T1000 (cell line): ENCODE results near the gene PRKCE.

Source experiments
- DNase-seq: peaks from one replicate; lab custom pipeline; 2025; ENCODE audit warnings: mixed read lengths; lab: John Stamatoyannopoulos, UW

The PRKCE gene

GRCh38 chr2:46077522-46078107, 426.1 kb downstream of the PRKCE start:
- no peak for DNase-seq

- DNase-seq, result no peak
Measured at GRCh38 chr2:46079985-46080560, 428.6 kb downstream of the PRKCE start.

GRCh38 chr2:46082531-46083485, 431.3 kb downstream of the PRKCE start:
- peak; percentile 62 for DNase-seq

GRCh38 chr2:46086578-46087070, 435.1 kb downstream of the PRKCE start:
- no peak for DNase-seq

- DNase-seq, result no peak
Measured at GRCh38 chr2:46087492-46087891, 436.0 kb downstream of the PRKCE start.

- DNase-seq, result no peak
Measured at GRCh38 chr2:46091004-46091403, 439.5 kb downstream of the PRKCE start.

GRCh38 chr2:46091961-46092667, 440.6 kb downstream of the PRKCE start:
- DNase-seq, result no peak

GRCh38 chr2:46094689-46095088, 443.2 kb downstream of the PRKCE start:
- DNase-seq, result no peak

GRCh38 chr2:46095830-46096229, 444.4 kb downstream of the PRKCE start:
- DNase-seq, result no peak

- peak; percentile 16 for DNase-seq
Measured at GRCh38 chr2:46096260-46096659, 444.8 kb downstream of the PRKCE start.

- peak; percentile 54 for DNase-seq
Measured at GRCh38 chr2:46097714-46098480, 446.4 kb downstream of the PRKCE start.

GRCh38 chr2:46098621-46099062, 447.2 kb downstream of the PRKCE start:
- DNase-seq, result peak; percentile 32

- DNase-seq, result no peak
Measured at GRCh38 chr2:46101557-46102220, 450.2 kb downstream of the PRKCE start.

GRCh38 chr2:46106690-46107089, 455.2 kb downstream of the PRKCE start:
- no peak for DNase-seq

- DNase-seq, result no peak
Measured at GRCh38 chr2:46114996-46115395, 463.5 kb downstream of the PRKCE start.

- no peak for DNase-seq
Measured at GRCh38 chr2:46116150-46116549, 464.7 kb downstream of the PRKCE start.

GRCh38 chr2:46116553-46116991, 465.1 kb downstream of the PRKCE start:
- no peak for DNase-seq

GRCh38 chr2:46117379-46117778, 465.9 kb downstream of the PRKCE start:
- DNase-seq, result no peak

- no peak for DNase-seq
Measured at GRCh38 chr2:46117994-46118393, 466.5 kb downstream of the PRKCE start.

- no peak for DNase-seq
Measured at GRCh38 chr2:46118656-46119371, 467.3 kb downstream of the PRKCE start.
